Endothelial cell of umbilical vein (primary cell): Measurements from ENCODE around the gene TRIM17. TPM values are rescaled to one million over a fixed set of nuclear protein-coding genes. Genes with fewer than 3 reads are reported as not detected.

ENCODE experiments used
- BruUV-seq: library from RNA; stranded (reverse); fragments of 400-500 nt; replicated peaks from 2 replicates; lab custom pipeline; 2021; lab: Mats Ljungman, UMichigan
- CTCF ChIA-PET: fragments of 300-600, 350-600 bp; sonication (Branson Sonifier 250); formaldehyde crosslinking; loops from one replicate; lab custom pipeline; 2021; ENCODE audit warnings: antibody characterized with exemption, inconsistent platforms; lab: Charles Lee
- POLR2A ChIA-PET: fragments of 300-600, 350-600 bp; sonication (Branson Sonifier 250); formaldehyde crosslinking; loops from one replicate; lab custom pipeline; 2021; ENCODE audit warnings: antibody characterized with exemption, inconsistent platforms; lab: Charles Lee
- DNase-seq: peaks from one replicate; pipeline ENCODE4 v3.0.0-alpha.2; 2011; ENCODE audit warnings: low read depth, low spot score
- FAIRE-seq: peaks from 2 replicates; lab custom pipeline; 2011; peaks lifted over from hg19 to GRCh38; lab: Jason Lieb, UNC
- H2AFZ ChIP-seq: 2 replicates; pipeline ENCODE4 v1.6.0; 2012; ENCODE audit warnings: low read depth, low read length, control low read depth, inconsistent platforms
- H3K27ac ChIP-seq: 2 replicates; pipeline ENCODE4 v1.5.1; 2011; ENCODE audit warnings: low read depth, mild to moderate bottlenecking, control low read depth, low read length, moderate library complexity; ENCODE audit not compliant: insufficient read depth
- H3K27me3 ChIP-seq, 2 experiments: 2 replicates each; pipeline versions ENCODE4 v1.6.0 to v1.6.1; 2011; ENCODE audit warnings: low read length in 2 of 2, mixed read lengths in 1 of 2; ENCODE audit not compliant: control insufficient read depth in 2 of 2, insufficient read depth in 2 of 2
- H3K36me3 ChIP-seq, 2 experiments: 2 replicates in 1 of 2; 3 replicates in 1 of 2; pipeline ENCODE4 v1.5.1; 2011; ENCODE audit warnings: low read length in 2 of 2, mild to moderate bottlenecking in 1 of 2, moderate library complexity in 1 of 2; ENCODE audit not compliant: control insufficient read depth in 2 of 2, insufficient read depth in 2 of 2; ENCODE audit errors: extremely low read depth in 1 of 2
- H3K4me1 ChIP-seq: 3 replicates; pipeline ENCODE4 v1.5.1; 2011; ENCODE audit warnings: mild to moderate bottlenecking, low read length; ENCODE audit not compliant: control insufficient read depth, insufficient read depth; ENCODE audit errors: extremely low read depth
- H3K4me2 ChIP-seq: 2 replicates; pipeline ENCODE4 v1.6.1; 2011; ENCODE audit warnings: low read length, control low read depth, mixed read lengths; ENCODE audit not compliant: insufficient read depth
- H3K4me3 ChIP-seq, 3 experiments: fragments of 200-600 bp in 1 of 3; sonication (generic), shearing (Covaris generic) in 1 of 3; replicated peaks in 1 of 3; 2 replicates each; pipeline ENCODE4 v1.5.1; 2011 to 2016; ENCODE audit warnings: control low read depth in 3 of 3, low read length in 3 of 3, mild to moderate bottlenecking in 2 of 3, inconsistent platforms in 1 of 3, low read depth in 1 of 3, moderate library complexity in 1 of 3; ENCODE audit not compliant: insufficient read depth in 1 of 3
- H3K79me2 ChIP-seq: 2 replicates; pipeline ENCODE4 v1.6.0; 2012; ENCODE audit warnings: low read length, inconsistent platforms; ENCODE audit not compliant: control insufficient read depth, insufficient read depth
- H3K9ac ChIP-seq: replicated peaks from 2 replicates; pipeline ENCODE3; 2011; ENCODE audit warnings: low read length, control low read depth; ENCODE audit not compliant: insufficient read depth; ENCODE audit errors: extremely low read depth
- H3K9me1 ChIP-seq: replicated peaks from 3 replicates; pipeline ENCODE4 v1.6.0; 2011; ENCODE audit warnings: mild to moderate bottlenecking, low read length; ENCODE audit not compliant: control insufficient read depth, insufficient read depth; ENCODE audit errors: extremely low read depth
- H3K9me3 ChIP-seq: replicated peaks from 2 replicates; pipeline ENCODE4 v1.5.1; 2012; ENCODE audit warnings: low read length, inconsistent platforms; ENCODE audit not compliant: control insufficient read depth, insufficient read depth
- H4K20me1 ChIP-seq: replicated peaks from 2 replicates; pipeline ENCODE3; 2011; ENCODE audit warnings: mild to moderate bottlenecking, low read length; ENCODE audit not compliant: control insufficient read depth, insufficient read depth; ENCODE audit errors: extremely low read depth
- CTCF ChIP-seq, 2 donors: IDR thresholded peaks; 1 replicate in 1 of 2; 2 replicates in 1 of 2; pipeline ENCODE4 v1.5.1; 2011; ENCODE audit warnings: low read length in 2 of 2, mild to moderate bottlenecking in 2 of 2, moderate library complexity in 2 of 2, control low read depth in 1 of 2, inconsistent platforms in 1 of 2, low read depth in 1 of 2; ENCODE audit not compliant: insufficient read depth in 1 of 2; ENCODE audit errors: extremely low read depth in 1 of 2
- EZH2 ChIP-seq: IDR thresholded peaks from 2 replicates; pipeline ENCODE4 v1.6.1; 2012; ENCODE audit warnings: borderline replicate concordance, low read depth, mild to moderate bottlenecking, moderate library complexity, low read length, inconsistent platforms; ENCODE audit not compliant: severe bottlenecking
- FOS ChIP-seq: IDR thresholded peaks from 2 replicates; pipeline ENCODE4 v1.6.1; 2011; ENCODE audit warnings: mild to moderate bottlenecking, low read length, moderate library complexity, borderline replicate concordance; ENCODE audit not compliant: insufficient read depth
- GATA2 ChIP-seq: IDR thresholded peaks from 2 replicates; pipeline ENCODE4 v1.7.0; 2011; ENCODE audit warnings: low read depth, mild to moderate bottlenecking, moderate library complexity, mixed read lengths, low read length; ENCODE audit not compliant: insufficient read length, insufficient read depth
- JUN ChIP-seq: IDR thresholded peaks from 2 replicates; pipeline ENCODE4 v1.6.1; 2011; ENCODE audit warnings: borderline replicate concordance, low read depth; ENCODE audit not compliant: insufficient read length, insufficient read depth
- MAX ChIP-seq: IDR thresholded peaks from 2 replicates; pipeline ENCODE4 v1.6.1; 2011; ENCODE audit not compliant: insufficient read depth, insufficient read length
- MYC ChIP-seq: IDR thresholded peaks from one replicate; pipeline ENCODE4 v1.6.1; 2011; ENCODE audit warnings: mild to moderate bottlenecking, low read depth, low read length
- POLR2A ChIP-seq: IDR thresholded peaks from 2 replicates; pipeline ENCODE4 v1.6.1; 2012; ENCODE audit warnings: low read depth, mild to moderate bottlenecking, control low read depth, low read length
- POLR2AphosphoS5 ChIP-seq: IDR thresholded peaks from 2 replicates; pipeline ENCODE4 v1.6.1; 2012; ENCODE audit warnings: low read depth, mild to moderate bottlenecking, control low read depth, low read length, moderate library complexity; ENCODE audit not compliant: insufficient read depth
- dilution Hi-C: fragments of 300-500 bp; cut with MboI; formaldehyde crosslinking; loops from one replicate; pipeline ENCODE4 v1.15.0; 2019; ENCODE audit warnings: low sequenced_read_pairs; ENCODE audit not compliant: extremely low pct_ligation_motif_present
- intact Hi-C: fragments of 100-400 bp; cut with micrococcal nuclease; formaldehyde crosslinking; loops from one replicate; pipeline ENCODE4 v1.10.0; 2022
- polyA plus RNA-seq, 4 experiments: library from polyadenylated mRNA; depleted of rRNA in 3 of 4; stranded (reverse) in 3 of 4; unstranded in 1 of 4; fragments of >200 nt; gene quantifications; 2 replicates each; pipeline versions ENCODE4 v1.2.1 to v1.2.3, GENCODE V29; 2011 to 2012; ENCODE audit warnings: missing spikeins in 1 of 4
- total RNA-seq: library from RNA; stranded (reverse); gene quantifications from 2 replicates; pipeline ENCODE4 v1.2.3, GENCODE V29; 2021

Gene TRIM17
- total and polyA plus RNA-seq, 2 donors (not counting 3 experiments of a cell fraction or from before 2014, with no cell fraction given): not detected

- POLR2A ChIA-PET: no interaction called here
- no peak for FAIRE-seq
- H3K9me1 ChIP-seq: no peaks in the 10 kb centered on the region
Measured at GRCh38 chr1:228376262-228376628, 40.4 kb downstream of the TRIM17 start.

More at GRCh38 chr1:228376262-228376628, 40.4 kb downstream of the TRIM17 start:
- Histone ChIP-seq H3K9ac (no peak overlapping the region), H3K27me3 (peaks cover 5 to 7% of the 10 kb centered on the region in 2 experiments), H3K4me3 (no peak overlapping the region), H3K27ac (no peak overlapping the region), H3K36me3 (no peaks in the 10 kb centered on the region), H3K4me1 (peaks cover 5% of the 10 kb centered on the region), H4K20me1 (no peaks in the 10 kb centered on the region), H3K9me3 (no peaks in the 10 kb centered on the region), H2AFZ (no peak overlapping the region), H3K4me2 (no peak overlapping the region), H3K79me2 (no peaks in the 10 kb centered on the region)
- no peak for TF ChIP-seq JUN
- TF ChIP-seq GATA2: no peak
- no peak for TF ChIP-seq POLR2A
- no peak for TF ChIP-seq MAX
- TF ChIP-seq EZH2: no peak
- TF ChIP-seq FOS: no peak
- TF ChIP-seq POLR2AphosphoS5: no peak
- no peak for TF ChIP-seq MYC
- no peak for TF ChIP-seq CTCF (IDR thresholded peaks at IDR 0.05; ENCODE audit: extremely low read depth in 1 of 2, insufficient read depth in 1 of 2, low read depth in 1 of 2, low read length in 2 of 2)
- dilution Hi-C loops (no loop called here), intact Hi-C loops (no loop called here)
- CTCF ChIA-PET: interaction anchor here (1.2 to 3.1 kb wide), 2 partner anchors 17 to 140 kb away, joined by 3 to 16 read pairs; no protein-coding TSS in a partner anchor
- no TSS peak for BruUV-seq
- no peak for DNase-seq
